Fibroblast of lung (primary cell): Measurements from ENCODE around the gene WWOX. TPM values are rescaled to one million over a fixed set of nuclear protein-coding genes. Genes with fewer than 3 reads are reported as not detected.

Experiments
- DNase-seq, 2 donors: peaks; one replicate each; pipeline versions ENCODE4 v3.0.0 to v3.0.0-alpha.2; 2010; ENCODE audit warnings: low read depth in 2 of 2
- H2AFZ ChIP-seq: 2 replicates; pipeline ENCODE4 v1.5.1; 2012; ENCODE audit warnings: low read length, control low read depth, inconsistent platforms
- H3K27ac ChIP-seq: 2 replicates; pipeline ENCODE4 v1.5.1; 2011; ENCODE audit warnings: low read length, control low read depth; ENCODE audit not compliant: insufficient read depth
- H3K27me3 ChIP-seq: 2 replicates; pipeline ENCODE4 v1.5.1; 2011; ENCODE audit warnings: mild to moderate bottlenecking, low read length; ENCODE audit not compliant: control insufficient read depth, insufficient read depth
- H3K36me3 ChIP-seq: 2 replicates; pipeline ENCODE4 v1.5.1; 2011; ENCODE audit warnings: low read length; ENCODE audit not compliant: control insufficient read depth, insufficient read depth
- H3K4me1 ChIP-seq: 2 replicates; pipeline ENCODE4 v1.5.1; 2011; ENCODE audit warnings: low read length; ENCODE audit not compliant: control insufficient read depth, insufficient read depth; ENCODE audit errors: extremely low read depth
- H3K4me2 ChIP-seq: 2 replicates; pipeline ENCODE4 v1.5.1; 2011; ENCODE audit warnings: low read length, control low read depth; ENCODE audit not compliant: insufficient read depth; ENCODE audit errors: extremely low read depth
- H3K4me3 ChIP-seq, 4 experiments: fragments of 200-600 bp in 1 of 4; sonication (generic) in 1 of 4; replicated peaks in 1 of 4; 2 replicates each; pipeline ENCODE4 v1.5.1; 2011 to 2016; ENCODE audit warnings: low read length in 4 of 4, low read depth in 3 of 4, mild to moderate bottlenecking in 3 of 4, control low read depth in 2 of 4, inconsistent platforms in 1 of 4, mixed read lengths in 1 of 4; ENCODE audit not compliant: insufficient read depth in 1 of 4; ENCODE audit errors: control extremely low read depth in 1 of 4
- H3K79me2 ChIP-seq: 2 replicates; pipeline ENCODE4 v1.5.1; 2012; ENCODE audit warnings: mild to moderate bottlenecking, low read length, inconsistent platforms; ENCODE audit not compliant: control insufficient read depth, insufficient read depth
- H3K9ac ChIP-seq: 2 replicates; pipeline ENCODE4 v1.5.1; 2011; ENCODE audit warnings: mild to moderate bottlenecking, low read length, control low read depth; ENCODE audit not compliant: insufficient read depth
- H3K9me3 ChIP-seq: 2 replicates; pipeline ENCODE4 v1.5.1; 2012; ENCODE audit warnings: low read depth, low read length; ENCODE audit not compliant: control insufficient read depth, insufficient read depth
- H4K20me1 ChIP-seq: 2 replicates; pipeline ENCODE4 v1.5.1; 2011; ENCODE audit warnings: low read length; ENCODE audit not compliant: control insufficient read depth, insufficient read depth; ENCODE audit errors: extremely low read depth
- EZH2 ChIP-seq: IDR thresholded peaks from 2 replicates; pipeline ENCODE4 v1.5.1; 2012; ENCODE audit warnings: low read length, control low read depth, mild to moderate bottlenecking; ENCODE audit errors: missing control alignments
- polyA plus RNA-seq, 2 donors: library from polyadenylated mRNA; depleted of rRNA in 1 of 2; stranded (reverse) in 1 of 2; unstranded in 1 of 2; fragments of >200 nt; gene quantifications; 2 replicates each; pipeline ENCODE4 v1.2.1, GENCODE V29; 2011 to 2012; ENCODE audit warnings: missing spikeins in 1 of 2
- total RNA-seq: library from RNA; depleted of rRNA; stranded (reverse); fragments of >200 nt; gene quantifications from 2 replicates; pipeline ENCODE4 v1.2.1, GENCODE V29; 2014
- TF ChIP-seq, protein P1 (sequence below), 2 donors: IDR thresholded peaks in 1 of 2; conservative IDR thresholded peaks in 1 of 2; 1 replicate in 1 of 2; 2 replicates in 1 of 2; pipeline ENCODE4 v1.5.1; 2011 to 2012; ENCODE audit warnings: low read length in 2 of 2, control low read depth in 1 of 2, inconsistent platforms in 1 of 2, low read depth in 1 of 2, mild to moderate bottlenecking in 1 of 2

The WWOX gene
- total and polyA plus RNA-seq, 2 donors (not counting 1 experiment from before 2014, with no cell fraction given) = 5.6 to 16.3 TPM

DNA sequence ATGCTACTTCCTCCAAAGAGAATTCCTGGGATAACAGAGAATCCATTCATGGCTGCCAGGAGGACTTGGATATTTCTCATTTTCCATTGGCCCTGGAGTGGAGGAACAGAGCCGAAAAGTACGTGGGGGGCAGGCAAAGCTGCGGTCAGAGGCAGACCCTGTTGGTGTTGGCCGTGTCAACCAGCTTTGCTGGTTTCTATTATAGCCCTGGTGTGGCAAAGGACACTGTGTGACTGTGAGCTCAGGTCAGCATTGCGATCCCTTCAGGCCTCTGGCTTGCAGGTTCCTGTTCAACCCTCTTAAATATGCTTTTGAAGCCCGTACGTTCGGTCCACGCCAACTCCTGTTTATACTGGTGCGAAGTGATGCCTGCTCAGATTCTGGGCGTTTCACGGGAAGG is 904.9 kb downstream of the WWOX start:
- H3K27ac ChIP-seq = no peak overlapping the region
- H4K20me1 ChIP-seq = no peaks in the 10 kb centered on the region
- no peak overlapping the region for H3K4me2 ChIP-seq
- no peaks in the 10 kb centered on the region for H3K36me3 ChIP-seq
- no peak for DNase-seq
- no peaks in the 10 kb centered on the region for H3K9me3 ChIP-seq
- TF ChIP-seq EZH2 = no peak
- TF ChIP-seq, protein P1, sequence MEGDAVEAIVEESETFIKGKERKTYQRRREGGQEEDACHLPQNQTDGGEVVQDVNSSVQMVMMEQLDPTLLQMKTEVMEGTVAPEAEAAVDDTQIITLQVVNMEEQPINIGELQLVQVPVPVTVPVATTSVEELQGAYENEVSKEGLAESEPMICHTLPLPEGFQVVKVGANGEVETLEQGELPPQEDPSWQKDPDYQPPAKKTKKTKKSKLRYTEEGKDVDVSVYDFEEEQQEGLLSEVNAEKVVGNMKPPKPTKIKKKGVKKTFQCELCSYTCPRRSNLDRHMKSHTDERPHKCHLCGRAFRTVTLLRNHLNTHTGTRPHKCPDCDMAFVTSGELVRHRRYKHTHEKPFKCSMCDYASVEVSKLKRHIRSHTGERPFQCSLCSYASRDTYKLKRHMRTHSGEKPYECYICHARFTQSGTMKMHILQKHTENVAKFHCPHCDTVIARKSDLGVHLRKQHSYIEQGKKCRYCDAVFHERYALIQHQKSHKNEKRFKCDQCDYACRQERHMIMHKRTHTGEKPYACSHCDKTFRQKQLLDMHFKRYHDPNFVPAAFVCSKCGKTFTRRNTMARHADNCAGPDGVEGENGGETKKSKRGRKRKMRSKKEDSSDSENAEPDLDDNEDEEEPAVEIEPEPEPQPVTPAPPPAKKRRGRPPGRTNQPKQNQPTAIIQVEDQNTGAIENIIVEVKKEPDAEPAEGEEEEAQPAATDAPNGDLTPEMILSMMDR (conservative IDR thresholded peaks at IDR 0.05 in 1 of 2, IDR thresholded peaks at IDR 0.05 in 1 of 2; ENCODE audit: low read depth in 1 of 2, low read length in 2 of 2) = no peak
- H3K9ac ChIP-seq = no peak overlapping the region
- no peak overlapping the region for H3K4me3 ChIP-seq
- H3K4me1 ChIP-seq = no peaks in the 10 kb centered on the region
- H2AFZ ChIP-seq = no peak overlapping the region
- no peaks in the 10 kb centered on the region for H3K79me2 ChIP-seq
- H3K27me3 ChIP-seq = no peaks in the 10 kb centered on the region

DNA sequence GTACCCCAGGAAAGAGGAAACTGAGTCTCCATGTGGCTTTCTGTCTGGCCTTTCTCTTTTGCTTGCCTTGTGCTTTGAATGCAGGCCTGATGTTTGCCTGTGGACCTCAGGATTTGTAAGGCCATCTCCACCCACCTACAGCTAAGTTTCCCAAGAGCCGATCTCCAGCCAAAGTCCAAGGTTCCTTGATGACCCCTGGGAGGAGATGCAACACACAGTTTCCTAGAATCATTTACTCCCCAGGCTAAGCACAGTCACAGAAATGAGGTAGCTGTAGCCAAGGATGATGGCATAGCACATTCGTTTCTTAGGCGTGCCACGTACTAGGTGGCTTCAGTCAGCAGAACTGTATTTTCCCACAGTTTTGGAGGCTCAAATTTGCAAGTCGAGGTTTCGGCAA is 905.6 kb downstream of the WWOX start:
- Histone ChIP-seq H3K27me3 (no peaks in the 10 kb centered on the region), H4K20me1 (no peaks in the 10 kb centered on the region), H3K4me3 (no peak overlapping the region), H3K9ac (no peak overlapping the region), H3K36me3 (no peaks in the 10 kb centered on the region), H3K4me1 (no peaks in the 10 kb centered on the region), H3K27ac (no peak overlapping the region), H2AFZ (no peak overlapping the region), H3K9me3 (no peaks in the 10 kb centered on the region), H3K79me2 (no peaks in the 10 kb centered on the region), H3K4me2 (no peak overlapping the region)
- DNase-seq = no peak
- TF ChIP-seq, protein P1 (conservative IDR thresholded peaks at IDR 0.05 in 1 of 2, IDR thresholded peaks at IDR 0.05 in 1 of 2; ENCODE audit: low read depth in 1 of 2, low read length in 2 of 2) = no peak
- TF ChIP-seq EZH2 = no peak

- DNase-seq = no peak
- no peak for TF ChIP-seq EZH2
- TF ChIP-seq, protein P1 (conservative IDR thresholded peaks at IDR 0.05 in 1 of 2, IDR thresholded peaks at IDR 0.05 in 1 of 2; ENCODE audit: low read depth in 1 of 2, low read length in 2 of 2) = no peak
- Histone ChIP-seq H3K9me3 (no peaks in the 10 kb centered on the region), H3K4me1 (no peaks in the 10 kb centered on the region), H2AFZ (no peak overlapping the region), H3K4me3 (no peak overlapping the region), H4K20me1 (no peaks in the 10 kb centered on the region), H3K27me3 (no peaks in the 10 kb centered on the region), H3K27ac (no peak overlapping the region), H3K79me2 (no peaks in the 10 kb centered on the region), H3K4me2 (no peak overlapping the region), H3K36me3 (no peaks in the 10 kb centered on the region), H3K9ac (no peak overlapping the region)
These were observed 906.8 kb downstream of the WWOX start for GRCh38 chr16:79006206-79006605.
